Dendritic cell treated with granulocyte-macrophage colony-stimulating factor and Interleukin-4, amounts not matched to agents 40 ng/mL and 50 ng/mL, for 4 days (primary cell): ENCODE data around the gene TKTL1.
A peak's percentile ranks its signal among the peaks of the same experiment; 100 is the strongest.
"Not testable (repeated sequence)": the region's sequence is repeated elsewhere in the genome, so short reads cannot be mapped to it uniquely, and the experiment has no call there.

ENCODE experiments used
- H3K27ac Mint-ChIP-seq: one replicate; pipeline ENCODE4 v1.8.0; 2022; ENCODE audit warnings: mild to moderate bottlenecking, mixed read lengths
- H3K27me3 Mint-ChIP-seq: one replicate; pipeline ENCODE4 v1.8.0; 2022; ENCODE audit warnings: mild to moderate bottlenecking, mixed read lengths
- H3K36me3 Mint-ChIP-seq: one replicate; pipeline ENCODE4 v1.8.0; 2022; ENCODE audit warnings: low read depth, mixed read lengths
- H3K4me1 Mint-ChIP-seq: one replicate; pipeline ENCODE4 v1.8.0; 2022; ENCODE audit warnings: low read depth, mixed read lengths
- H3K4me3 Mint-ChIP-seq: one replicate; pipeline ENCODE4 v1.8.0; 2022; ENCODE audit warnings: mild to moderate bottlenecking, moderate library complexity, mixed read lengths
- H3K9me3 Mint-ChIP-seq: one replicate; pipeline ENCODE4 v1.8.0; 2022; ENCODE audit warnings: mixed read lengths
- intact Hi-C: fragments of 100-400 bp; cut with micrococcal nuclease; formaldehyde crosslinking; loops from one replicate; pipeline ENCODE4 v1.15.0; 2022

The TKTL1 gene

DNA sequence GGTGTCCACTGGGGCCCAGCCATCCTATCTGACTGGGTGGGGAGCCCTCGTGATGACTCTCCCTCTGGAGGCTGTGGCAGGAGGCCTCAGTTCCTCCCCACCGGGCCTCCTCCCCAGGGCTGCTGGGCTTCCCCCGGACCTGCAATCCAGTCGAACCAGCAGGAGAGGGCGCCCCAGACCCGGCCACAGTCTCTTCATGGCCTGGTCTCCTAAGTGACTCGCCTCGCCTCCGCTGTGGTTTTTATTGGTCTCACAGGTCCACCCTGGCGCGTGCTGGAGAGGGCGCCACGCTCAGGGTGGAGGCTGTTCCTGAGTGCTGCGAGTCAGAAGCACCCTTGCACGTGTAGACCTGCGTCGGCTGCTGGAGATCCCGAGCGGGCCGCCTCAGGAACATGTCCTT is 48.0 kb downstream of the TKTL1 start:
- H3K27ac Mint-ChIP-seq, H3K9me3 Mint-ChIP-seq, H3K27me3 Mint-ChIP-seq, H3K4me3 Mint-ChIP-seq, intact Hi-C loops, H3K4me1 Mint-ChIP-seq: not testable (repeated sequence)
- peaks cover 15% of the 10 kb centered on the region for H3K36me3 Mint-ChIP-seq

DNA sequence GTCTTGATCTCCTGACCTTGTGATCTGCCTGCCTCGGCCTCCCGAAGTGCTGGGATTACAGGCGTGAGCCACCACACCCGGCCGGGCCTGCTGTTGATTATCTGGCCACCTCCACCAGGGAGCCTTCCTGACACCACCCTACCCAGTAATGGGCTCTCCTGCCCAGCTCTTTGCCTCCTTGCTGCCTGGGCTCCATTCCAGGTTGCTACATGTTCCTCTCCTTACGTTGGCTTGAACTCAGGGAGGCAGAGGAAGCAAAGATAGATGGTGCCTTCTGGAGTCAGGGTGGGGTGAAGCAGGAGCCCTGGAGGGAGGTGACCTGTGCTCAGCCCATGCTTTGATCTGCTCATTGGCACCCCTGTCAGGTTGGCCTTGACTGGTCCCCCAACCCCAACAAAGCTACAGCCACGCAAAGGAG is 52.5 kb downstream of the TKTL1 start:
- intact Hi-C loops, result no loop called here
- Mint-ChIP-seq H3K27me3 (no peaks in the 10 kb centered on the region), H3K27ac (peak overlapping the region; percentile 81), H3K36me3 (peaks cover 60% of the 10 kb centered on the region), H3K4me1 (peaks cover 29% of the 10 kb centered on the region), H3K9me3 (no peaks in the 10 kb centered on the region), H3K4me3 (no peak overlapping the region)

DNA sequence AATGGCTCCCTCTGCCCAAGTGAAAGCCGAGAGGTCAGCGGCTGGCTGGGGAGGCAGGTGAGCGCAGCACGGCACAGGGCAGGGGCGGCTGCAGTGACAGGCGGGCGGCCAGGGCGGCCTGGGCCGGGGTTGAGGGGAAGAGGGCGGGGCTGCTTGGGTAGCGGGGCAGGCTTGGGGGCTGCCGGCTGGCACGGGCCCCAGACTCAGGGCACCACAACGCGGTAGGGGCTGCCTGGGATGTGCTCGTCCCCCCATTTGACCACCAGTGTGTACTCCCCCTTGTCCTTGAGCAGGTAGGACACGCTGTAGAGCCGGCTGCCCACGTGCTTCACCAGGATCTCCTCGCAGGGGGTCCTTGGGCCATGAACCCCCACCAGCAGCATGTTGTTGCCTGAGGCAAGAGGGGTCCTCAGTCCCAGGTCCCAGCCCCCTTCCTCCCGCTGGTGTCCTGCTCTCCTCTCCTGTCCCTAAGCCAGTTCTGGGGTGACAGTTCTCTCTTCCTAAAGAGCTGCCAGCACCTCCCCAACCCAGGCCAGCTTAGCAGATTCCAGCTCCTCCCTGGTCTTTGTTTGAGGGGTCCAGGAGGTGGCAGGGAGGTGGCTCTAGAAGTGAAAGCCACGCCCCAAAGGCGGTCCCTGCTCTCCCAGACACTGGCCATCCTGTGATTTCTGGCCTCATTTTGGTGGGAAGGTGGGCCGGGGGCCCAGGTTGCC is 53.2 kb downstream of the TKTL1 start:
- peaks cover 67% of the 10 kb centered on the region for H3K36me3 Mint-ChIP-seq
- H3K4me1 Mint-ChIP-seq, result peaks cover 29% of the 10 kb centered on the region
- H3K4me3 Mint-ChIP-seq, result no peak overlapping the region
- no peaks in the 10 kb centered on the region for H3K9me3 Mint-ChIP-seq
- intact Hi-C loops, result no loop called here
- peak overlapping the region; percentile 81 for H3K27ac Mint-ChIP-seq
- H3K27me3 Mint-ChIP-seq, result no peaks in the 10 kb centered on the region

DNA sequence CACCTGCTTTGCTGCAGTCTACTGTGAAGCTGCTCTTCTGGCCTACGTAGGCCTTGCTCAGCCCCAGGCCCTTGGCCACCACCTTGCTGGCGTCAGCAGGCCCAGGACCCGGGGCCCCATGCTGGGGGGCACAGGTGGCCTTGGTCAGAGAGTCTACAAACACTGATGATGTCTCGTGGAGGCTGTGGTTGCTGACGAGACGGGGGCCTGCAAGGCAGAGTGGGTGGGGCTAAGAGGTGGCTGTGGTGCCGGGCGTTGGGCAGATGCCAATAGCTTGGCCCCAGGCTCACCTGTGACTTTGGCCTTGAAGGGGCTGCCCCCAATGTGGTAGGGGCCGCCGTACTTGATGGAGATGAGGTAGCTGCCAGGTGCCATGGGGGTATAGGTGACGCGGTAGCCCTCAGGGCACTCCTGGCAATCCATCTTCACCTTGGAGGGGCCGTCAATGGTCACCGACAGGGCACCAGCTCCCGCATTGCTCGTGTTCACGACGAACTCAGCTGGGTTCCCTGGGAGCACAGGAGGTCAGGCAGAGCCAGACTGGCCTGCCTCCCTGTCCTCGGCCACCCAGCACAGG is 53.9 kb downstream of the TKTL1 start:
- intact Hi-C loops, result no loop called here
- Mint-ChIP-seq H3K36me3 (peaks cover 73% of the 10 kb centered on the region), H3K27me3 (no peaks in the 10 kb centered on the region), H3K27ac (peak overlapping the region; percentile 81), H3K4me1 (peaks cover 29% of the 10 kb centered on the region), H3K4me3 (no peak overlapping the region), H3K9me3 (no peaks in the 10 kb centered on the region)

DNA sequence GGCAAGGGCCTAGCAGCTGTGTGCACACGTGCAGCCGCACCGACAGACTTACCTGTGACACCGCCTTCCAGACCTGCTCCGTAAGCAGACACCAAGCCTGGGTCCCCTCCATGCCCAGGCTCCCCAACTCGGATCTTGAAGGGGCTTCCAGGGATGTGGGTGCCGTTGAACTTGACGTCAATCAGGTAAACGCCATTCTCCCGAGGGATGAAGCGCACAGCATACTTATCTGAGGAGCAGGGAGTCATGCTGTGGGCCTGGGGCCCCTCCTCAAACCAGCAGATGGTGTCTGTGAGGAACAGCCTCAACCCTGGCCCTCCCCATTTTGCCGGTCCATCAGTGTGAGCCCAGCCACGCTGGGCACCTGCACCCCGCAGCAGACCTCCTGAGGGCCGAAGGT is 54.4 kb downstream of the TKTL1 start:
- intact Hi-C loops, result no loop called here
- Mint-ChIP-seq H3K27ac (no peak overlapping the region), H3K4me3 (no peak overlapping the region), H3K4me1 (peaks cover 29% of the 10 kb centered on the region), H3K36me3 (peaks cover 78% of the 10 kb centered on the region), H3K9me3 (no peaks in the 10 kb centered on the region), H3K27me3 (no peaks in the 10 kb centered on the region)

DNA sequence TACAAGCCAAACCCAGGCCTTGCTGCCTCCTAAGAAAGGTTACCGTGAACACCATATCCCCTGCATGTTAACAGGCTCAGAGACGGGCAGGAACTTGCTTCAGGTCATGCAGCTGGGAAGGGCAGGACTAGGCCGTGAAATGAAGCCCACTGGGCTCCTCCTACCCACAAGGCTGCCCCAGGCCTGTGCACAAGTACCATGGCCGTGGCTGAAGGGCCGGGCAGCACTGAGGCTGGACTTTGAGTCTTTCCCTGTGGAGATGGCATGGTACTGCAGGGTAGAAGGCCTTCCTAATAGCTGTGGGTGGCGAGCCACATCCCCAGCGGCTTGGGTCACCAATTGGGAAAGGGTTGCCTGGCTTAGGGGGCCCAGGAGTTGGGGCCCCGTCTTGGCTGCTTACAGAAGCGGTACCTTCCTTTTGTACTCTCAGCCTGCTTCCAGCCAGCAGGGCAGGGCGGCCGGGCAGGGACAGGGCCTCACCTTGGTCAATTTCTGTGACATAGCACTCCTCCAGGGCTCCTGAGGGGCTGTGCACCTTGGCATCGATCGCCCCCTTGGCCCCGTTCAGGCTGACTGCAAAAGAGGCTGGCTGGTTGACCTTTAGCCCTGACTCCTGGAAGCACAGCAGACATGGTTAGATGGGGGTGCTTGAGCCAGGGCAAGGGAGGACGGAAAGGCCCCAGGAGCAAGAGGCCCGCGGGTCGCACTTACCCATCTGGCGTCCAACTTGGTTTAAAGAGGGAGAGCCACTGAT is 55.0 kb downstream of the TKTL1 start:
- Mint-ChIP-seq H3K27ac (no peak overlapping the region), H3K4me1 (peaks cover 29% of the 10 kb centered on the region), H3K9me3 (no peaks in the 10 kb centered on the region), H3K4me3 (no peak overlapping the region), H3K36me3 (peaks cover 85% of the 10 kb centered on the region), H3K27me3 (no peaks in the 10 kb centered on the region)
- intact Hi-C loops, result no loop called here

DNA sequence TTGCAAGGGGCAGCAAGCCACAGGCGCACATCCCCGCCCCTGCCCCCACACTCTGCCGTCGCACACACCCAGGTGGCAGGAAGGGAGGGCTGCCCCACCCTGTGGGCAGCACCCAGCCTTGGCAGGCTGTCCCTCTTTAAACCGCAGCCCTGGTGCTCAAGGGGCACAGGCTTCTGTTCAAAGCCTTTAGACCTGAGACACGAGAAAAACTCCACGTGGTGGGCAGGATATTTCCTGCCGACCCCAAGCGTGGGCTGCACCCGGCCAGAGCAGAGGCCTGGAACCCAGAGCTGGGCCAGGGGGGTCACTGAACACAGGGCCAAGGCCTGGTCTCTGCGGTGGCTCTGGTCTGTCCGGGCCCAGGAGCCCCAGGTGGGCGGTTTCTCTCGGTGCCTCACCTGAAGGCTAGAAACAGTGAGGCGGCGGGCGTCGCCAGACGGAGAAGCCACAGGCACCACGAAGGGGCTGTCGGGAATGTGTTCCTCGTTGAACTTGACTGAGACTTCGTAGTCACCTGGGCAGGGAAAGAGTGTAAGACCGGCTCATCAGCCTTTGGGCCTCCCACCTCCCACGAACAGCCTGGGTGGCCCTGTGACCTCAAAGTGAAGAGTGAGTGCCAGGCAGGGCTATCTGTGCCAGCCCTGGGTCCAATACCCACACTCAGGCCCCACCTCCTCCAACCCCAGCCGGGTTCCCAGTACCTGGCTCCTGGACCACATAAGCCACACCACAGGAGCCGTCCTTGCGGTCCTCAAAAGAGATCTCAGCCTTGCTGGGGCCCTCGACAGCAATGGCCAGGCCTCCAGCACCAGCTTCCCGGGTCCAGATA is 55.8 kb downstream of the TKTL1 start:
- H3K36me3 Mint-ChIP-seq, result peaks cover 93% of the 10 kb centered on the region
- H3K9me3 Mint-ChIP-seq, result no peaks in the 10 kb centered on the region
- no peak overlapping the region for H3K4me3 Mint-ChIP-seq
- peak overlapping the region; percentile 41 for H3K27ac Mint-ChIP-seq
- H3K27me3 Mint-ChIP-seq, result no peaks in the 10 kb centered on the region
- intact Hi-C loops, result no loop called here
- H3K4me1 Mint-ChIP-seq, result peaks cover 37% of the 10 kb centered on the region

DNA sequence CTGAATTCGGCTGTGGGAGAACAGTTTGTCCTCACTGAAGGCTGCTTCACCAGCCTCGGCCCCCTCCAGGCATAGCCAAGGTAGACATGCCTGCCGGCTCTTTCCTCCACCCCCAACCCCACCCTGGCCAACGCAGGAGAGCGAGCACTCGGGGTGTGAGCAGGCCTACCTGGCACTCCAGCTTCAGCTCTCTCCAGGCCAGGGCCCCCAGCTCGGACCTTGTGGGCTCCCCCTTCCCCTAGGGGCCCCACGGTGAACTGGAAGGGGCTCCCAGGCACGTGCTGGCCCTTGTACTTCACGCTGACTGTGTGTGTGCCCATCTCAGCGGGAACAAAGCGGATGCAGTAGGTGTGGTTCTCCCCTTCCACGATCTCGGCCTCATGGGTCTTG is 56.4 kb downstream of the TKTL1 start:
- Mint-ChIP-seq H3K27ac (peak overlapping the region; percentile 41), H3K27me3 (no peaks in the 10 kb centered on the region), H3K36me3 (peaks cover 99% of the 10 kb centered on the region), H3K4me1 (peaks cover 39% of the 10 kb centered on the region), H3K9me3 (no peaks in the 10 kb centered on the region), H3K4me3 (no peak overlapping the region)
- intact Hi-C loops, result no loop called here

DNA sequence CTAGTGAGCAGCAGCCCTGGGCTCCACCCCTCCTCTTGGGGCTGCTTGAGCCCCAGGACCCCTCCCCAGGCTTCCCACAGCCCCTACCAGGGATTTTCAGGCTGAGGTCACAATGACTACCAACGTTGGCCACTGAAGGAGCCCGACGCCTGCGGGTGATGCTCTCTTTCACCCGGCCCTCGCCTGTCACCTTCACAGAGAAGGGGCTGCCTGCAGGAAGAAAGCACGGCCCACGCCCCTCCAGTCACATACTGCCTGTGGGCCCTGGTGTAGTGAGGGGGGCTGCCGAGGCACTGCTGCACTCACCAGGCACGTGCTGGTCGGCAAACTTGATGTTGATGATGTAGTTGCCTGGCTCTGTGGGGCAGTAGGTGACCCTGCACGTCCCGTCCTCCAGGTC is 56.9 kb downstream of the TKTL1 start:
- peaks cover 99% of the 10 kb centered on the region for H3K36me3 Mint-ChIP-seq
- intact Hi-C loops, result no loop called here
- no peak overlapping the region for H3K4me3 Mint-ChIP-seq
- no peak overlapping the region for H3K27ac Mint-ChIP-seq
- H3K4me1 Mint-ChIP-seq, result peaks cover 39% of the 10 kb centered on the region
- no peaks in the 10 kb centered on the region for H3K27me3 Mint-ChIP-seq
- no peaks in the 10 kb centered on the region for H3K9me3 Mint-ChIP-seq

DNA sequence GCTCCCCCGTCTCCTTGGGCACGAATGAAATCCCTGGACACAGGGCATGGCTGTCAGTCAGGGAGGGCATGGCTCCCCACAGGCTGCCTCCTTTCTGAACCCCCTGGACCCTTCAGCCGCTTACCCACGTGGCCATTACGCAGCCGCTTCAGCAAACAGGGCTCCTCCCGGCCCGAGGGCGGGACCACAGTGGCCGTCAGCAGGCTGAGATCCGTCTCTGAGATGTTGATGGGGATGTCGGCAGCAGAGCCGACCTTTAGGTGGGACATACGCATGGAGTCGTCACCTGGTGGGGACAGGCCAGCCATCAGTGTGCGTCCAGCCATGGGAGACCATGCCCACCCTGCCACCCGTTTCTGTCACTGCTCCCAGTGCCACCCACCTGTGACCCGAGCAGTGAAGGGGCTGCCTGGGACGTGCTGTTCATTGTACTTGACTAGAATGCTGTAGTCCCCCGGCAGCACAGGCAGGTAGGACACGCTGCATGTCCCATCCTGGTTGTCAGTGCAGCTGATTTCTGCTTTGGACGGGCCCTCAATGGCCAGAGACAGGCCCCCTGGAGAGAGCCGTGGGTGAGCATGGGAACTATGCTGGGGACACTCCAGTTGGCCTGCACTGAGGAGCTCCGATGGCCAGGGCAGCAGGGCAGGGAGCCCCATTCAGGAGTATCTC is 57.7 kb downstream of the TKTL1 start:
- Mint-ChIP-seq H3K27ac (no peak overlapping the region), H3K4me1 (peaks cover 40% of the 10 kb centered on the region), H3K36me3 (peaks cover 100% of the 10 kb centered on the region), H3K4me3 (no peak overlapping the region), H3K27me3 (no peaks in the 10 kb centered on the region), H3K9me3 (no peaks in the 10 kb centered on the region)
- intact Hi-C loops, result no loop called here

DNA sequence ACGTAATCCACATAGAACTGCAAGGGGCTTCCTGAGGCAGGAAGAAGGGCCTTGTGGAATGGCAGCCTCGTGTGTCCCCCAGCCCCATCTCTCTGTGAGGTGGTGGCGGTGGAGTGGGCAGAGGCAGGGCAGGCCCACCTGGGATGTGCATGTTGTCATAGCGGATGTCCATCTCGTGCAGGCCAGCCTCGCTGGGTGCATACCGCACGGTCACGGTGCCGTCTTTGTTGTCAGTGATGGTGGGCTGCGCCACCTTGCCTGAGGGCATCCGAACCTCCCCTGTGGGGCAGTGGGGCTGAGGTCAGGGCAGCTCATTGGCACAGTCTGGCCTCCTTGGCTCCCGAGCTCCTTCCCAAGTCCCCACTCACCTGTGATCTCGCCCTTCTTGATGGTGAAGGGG is 58.4 kb downstream of the TKTL1 start:
- Mint-ChIP-seq H3K36me3 (peaks cover 100% of the 10 kb centered on the region), H3K4me1 (peaks cover 45% of the 10 kb centered on the region), H3K27ac (no peak overlapping the region), H3K27me3 (no peaks in the 10 kb centered on the region), H3K9me3 (no peaks in the 10 kb centered on the region), H3K4me3 (no peak overlapping the region)
- intact Hi-C loops, result no loop called here

DNA sequence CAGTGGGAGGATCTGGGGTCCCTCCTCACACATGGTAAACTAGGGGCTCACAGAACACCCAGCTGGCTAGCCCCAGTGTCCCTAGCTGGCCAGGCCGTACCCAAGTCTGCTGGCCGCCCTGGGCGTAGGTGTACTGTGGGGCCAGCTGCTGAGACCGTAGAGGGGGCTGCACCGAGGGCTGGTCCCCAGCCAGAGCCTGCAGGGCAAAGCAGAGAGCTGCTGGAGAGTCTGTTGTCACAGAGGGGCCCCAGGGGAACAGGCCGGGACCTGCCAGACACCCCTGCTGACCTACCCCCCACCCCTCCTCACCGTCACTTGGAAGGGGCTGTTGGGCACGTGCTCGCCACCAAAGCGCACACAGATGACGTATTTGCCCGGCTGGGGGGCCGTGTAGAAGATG is 58.9 kb downstream of the TKTL1 start:
- no peaks in the 10 kb centered on the region for H3K9me3 Mint-ChIP-seq
- peaks cover 100% of the 10 kb centered on the region for H3K36me3 Mint-ChIP-seq
- H3K27ac Mint-ChIP-seq, result no peak overlapping the region
- H3K27me3 Mint-ChIP-seq, result no peaks in the 10 kb centered on the region
- peaks cover 40% of the 10 kb centered on the region for H3K4me1 Mint-ChIP-seq
- H3K4me3 Mint-ChIP-seq, result no peak overlapping the region
- intact Hi-C loops, result no loop called here

DNA sequence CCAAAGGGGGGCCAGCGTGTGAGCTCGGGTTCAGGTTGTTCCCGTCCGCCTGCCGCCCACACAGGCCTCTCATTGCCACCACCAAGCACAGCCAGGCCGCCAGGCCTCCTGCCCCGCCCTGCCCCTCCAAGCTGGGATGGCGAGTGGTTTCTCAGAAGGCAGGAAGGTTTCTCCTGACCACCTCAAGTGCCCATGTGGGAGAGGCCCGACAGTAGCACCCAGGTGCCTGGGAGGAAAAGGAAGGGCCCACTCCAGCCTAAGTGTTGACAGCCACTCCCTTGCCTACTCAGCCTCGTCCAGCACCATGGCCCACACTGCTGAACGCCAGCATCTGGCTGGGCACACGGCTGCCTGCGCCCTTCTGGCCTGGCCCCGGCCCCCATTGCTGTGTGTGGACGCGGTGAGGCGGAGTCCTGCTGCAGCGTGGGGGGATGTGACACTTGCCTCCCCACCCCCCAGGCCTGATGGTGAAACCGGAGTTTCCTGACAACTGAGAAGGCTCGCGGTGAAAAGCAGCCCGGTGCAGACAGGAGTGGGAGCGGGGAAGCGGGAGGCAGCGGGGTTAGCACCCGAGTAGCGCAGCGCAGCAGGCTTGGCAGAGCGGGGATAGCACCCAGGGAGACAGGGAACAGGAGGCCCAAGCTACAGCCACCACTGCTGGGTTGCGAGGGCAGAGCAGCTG is 59.6 kb downstream of the TKTL1 start:
- Mint-ChIP-seq H3K4me3 (no peak overlapping the region), H3K27ac (no peak overlapping the region), H3K36me3 (peaks cover 100% of the 10 kb centered on the region), H3K9me3 (no peaks in the 10 kb centered on the region), H3K4me1 (peaks cover 33% of the 10 kb centered on the region), H3K27me3 (no peaks in the 10 kb centered on the region)
- intact Hi-C loops, result no loop called here
